ENCODE measurements around the gene TRIB2. TPM values are rescaled to one million over a fixed set of nuclear protein-coding genes. Genes with fewer than 3 reads are reported as not detected.

TRIB2 gene
- polyA plus RNA-seq, 1 of the 3 experiments (the other 2 are of a cell fraction): 27.5 TPM

GRCh38 chr2:12755384-12755783 lies 38.6 kb downstream of the TRIB2 start (continued):
- TF ChIP-seq TEAD4 (IDR thresholded peaks at IDR 0.05; ENCODE audit: borderline replicate concordance, insufficient read depth): 0 out of 2 replicates have a peak, but pooled peaks have one; percentile 33
- TF ChIP-seq FOXJ3 (CRISPR knock-in tag; IDR thresholded peaks at IDR 0.05): 0 out of 2 replicates have a peak, but pooled peaks have one; percentile 42
- TF ChIP-seq USF2 (IDR thresholded peaks at IDR 0.05; ENCODE audit: borderline replicate concordance, low read depth, low read length): no peak
- TF ChIP-seq TCF12 (IDR thresholded peaks at IDR 0.05): peak; percentile 56
- TF ChIP-seq USF1 (IDR thresholded peaks at IDR 0.05; ENCODE audit: borderline replicate concordance, low read depth): no peak
- TF ChIP-seq EZH2phosphoT487 (IDR thresholded peaks at IDR 0.05; ENCODE audit: borderline replicate concordance, low read depth): no peak
- no peak for TF ChIP-seq MEF2A (IDR thresholded peaks at IDR 0.05; ENCODE audit: borderline replicate concordance, low read depth)
- peak; percentile 93 for TF ChIP-seq GATA2 (CRISPR knock-in tag; IDR thresholded peaks at IDR 0.05)

GRCh38 chr2:12759248-12759647 lies 42.5 kb downstream of the TRIB2 start:
- no peak overlapping the region; the same call in 1 of the 2 replicates for H2AFZ ChIP-seq (ENCODE audit: low read depth)
- H3K27me3 ChIP-seq (ENCODE audit: insufficient read depth): no peaks in the 10 kb centered on the region
- H3K79me2 ChIP-seq (ENCODE audit: insufficient read depth): no peaks in the 10 kb centered on the region
- H4K20me1 ChIP-seq (ENCODE audit: insufficient read depth): no peaks in the 10 kb centered on the region
- no peaks in the 10 kb centered on the region for H3F3A ChIP-seq (replicated peaks; ENCODE audit: insufficient read depth)
- no peak for TF ChIP-seq RAD21 (IDR thresholded peaks at IDR 0.05; ENCODE audit: low read length)
- no peak for TF ChIP-seq TAF1 (IDR thresholded peaks at IDR 0.05; ENCODE audit: borderline replicate concordance, low read depth, low read length)
- TF ChIP-seq REST (IDR thresholded peaks at IDR 0.05; ENCODE audit: low read depth, low read length): no peak
- no peak for TF ChIP-seq FOXJ3 (CRISPR knock-in tag; IDR thresholded peaks at IDR 0.05)
- TF ChIP-seq FOSL2 (IDR thresholded peaks at IDR 0.05; ENCODE audit: borderline replicate concordance, low read depth): no peak
- no peak for TF ChIP-seq YY1 (IDR thresholded peaks at IDR 0.05; ENCODE audit: low read depth)
- TF ChIP-seq TEAD4 (IDR thresholded peaks at IDR 0.05; ENCODE audit: borderline replicate concordance, insufficient read depth): no peak
- no peak for TF ChIP-seq FOXM1 (IDR thresholded peaks at IDR 0.05; ENCODE audit: low read depth)
- TF ChIP-seq, protein P1, sequence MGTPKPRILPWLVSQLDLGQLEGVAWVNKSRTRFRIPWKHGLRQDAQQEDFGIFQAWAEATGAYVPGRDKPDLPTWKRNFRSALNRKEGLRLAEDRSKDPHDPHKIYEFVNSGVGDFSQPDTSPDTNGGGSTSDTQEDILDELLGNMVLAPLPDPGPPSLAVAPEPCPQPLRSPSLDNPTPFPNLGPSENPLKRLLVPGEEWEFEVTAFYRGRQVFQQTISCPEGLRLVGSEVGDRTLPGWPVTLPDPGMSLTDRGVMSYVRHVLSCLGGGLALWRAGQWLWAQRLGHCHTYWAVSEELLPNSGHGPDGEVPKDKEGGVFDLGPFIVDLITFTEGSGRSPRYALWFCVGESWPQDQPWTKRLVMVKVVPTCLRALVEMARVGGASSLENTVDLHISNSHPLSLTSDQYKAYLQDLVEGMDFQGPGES (IDR thresholded peaks at IDR 0.05; ENCODE audit: low read depth, low read length): no peak
- no peak for TF ChIP-seq MXI1 (IDR thresholded peaks at IDR 0.05; ENCODE audit: low read depth, low read length)
- TF ChIP-seq CHD2 (IDR thresholded peaks at IDR 0.05; ENCODE audit: low read length, partially characterized antibody): no peak
- TF ChIP-seq EZH2phosphoT487 (IDR thresholded peaks at IDR 0.05; ENCODE audit: borderline replicate concordance, low read depth): no peak
- TF ChIP-seq JUND (IDR thresholded peaks at IDR 0.05): no peak
- no peak for TF ChIP-seq RFX5 (IDR thresholded peaks at IDR 0.05; ENCODE audit: low read length)
- TF ChIP-seq GABPA (IDR thresholded peaks at IDR 0.05; ENCODE audit: low read depth): no peak
- no peak for TF ChIP-seq EP300 (IDR thresholded peaks at IDR 0.05; ENCODE audit: borderline replicate concordance in 1 of 2, low read depth in 1 of 2, low read length in 1 of 2)
- no peaks in the 10 kb centered on the region for H3K9me2 ChIP-seq
- no peaks in the 10 kb centered on the region for H3K36me3 ChIP-seq (replicated peaks in 1 of 2; ENCODE audit: control insufficient read depth in 1 of 2, insufficient read depth in 2 of 2, low read length in 1 of 2)
- no peak for DNase-seq
- H3K9ac ChIP-seq: no peak overlapping the region
- CTCF ChIA-PET: interaction anchor here (1.3 to 1.7 kb wide), 2 partner anchors 43 to 248 kb away, joined by 5 to 6 read pairs; partner anchors contain the start of gene TRIB2
- H3K4me2 ChIP-seq: no peak overlapping the region
- POLR2A ChIA-PET: no interaction called here
- H3K9me3 ChIP-seq: no peaks in the 10 kb centered on the region
- H3K27ac ChIP-seq (ENCODE audit: low read depth in 2 of 2, low read length in 1 of 2): peak overlapping the region in 1 of 2 experiments; percentile 57; a peak in 2 of 4 replicates
- no peak overlapping the region for H3K4me3 ChIP-seq (ENCODE audit: low read depth in 2 of 2, low read length in 1 of 2)
- H3K4me1 ChIP-seq (ENCODE audit: control insufficient read depth in 1 of 2, insufficient read depth in 2 of 2, low read depth in 1 of 2, low read length in 1 of 2): peaks cover 8 to 24% of the 10 kb centered on the region in 2 experiments; a peak in 3 of 4 replicates
- 59% methylated on average over 4 of the region's 4 CpGs for WGBS (ENCODE audit: low lambda C conversion rate)
